Glutamatergic neuron (in vitro differentiated cells): ENCODE data around the gene PPIL1. TPM values are rescaled to one million over a fixed set of nuclear protein-coding genes. Genes with fewer than 3 reads are reported as not detected.

Experiments
- DNase-seq: peaks from one replicate; pipeline ENCODE4 v3.0.0; 2022
- H3K27ac Mint-ChIP-seq: one replicate; pipeline ENCODE4 v1.8.0; 2020; ENCODE audit warnings: mild to moderate bottlenecking, mixed read lengths, inconsistent platforms; ENCODE audit not compliant: unreplicated experiment
- H3K27me3 Mint-ChIP-seq: one replicate; pipeline ENCODE4 v1.8.0; 2020; ENCODE audit warnings: mild to moderate bottlenecking, moderate library complexity, mixed read lengths, inconsistent platforms; ENCODE audit not compliant: unreplicated experiment
- H3K36me3 Mint-ChIP-seq: one replicate; pipeline ENCODE4 v1.8.0; 2020; ENCODE audit warnings: mild to moderate bottlenecking, mixed read lengths, inconsistent platforms; ENCODE audit not compliant: unreplicated experiment
- H3K4me1 Mint-ChIP-seq: one replicate; pipeline ENCODE4 v1.8.0; 2020; ENCODE audit warnings: mild to moderate bottlenecking, low read depth, mixed read lengths, inconsistent platforms; ENCODE audit not compliant: unreplicated experiment
- H3K4me3 Mint-ChIP-seq: one replicate; pipeline ENCODE4 v1.8.0; 2020; ENCODE audit warnings: mild to moderate bottlenecking, mixed read lengths, inconsistent platforms; ENCODE audit not compliant: unreplicated experiment
- H3K9me3 Mint-ChIP-seq: one replicate; pipeline ENCODE4 v1.8.0; 2020; ENCODE audit warnings: mild to moderate bottlenecking, moderate library complexity, mixed read lengths, inconsistent platforms; ENCODE audit not compliant: unreplicated experiment
- total RNA-seq: library from RNA; stranded (reverse); fragmentation: NEBNext Ultra II Directional; extraction: Animal tissue kit (Norgen Biotek cat#: 25700); gene quantifications from one replicate; pipeline ENCODE4 v1.2.1, GENCODE V29; 2021; ENCODE audit not compliant: unreplicated experiment
- TF ChIP-seq, protein P1 (sequence below): fragments of 200-600 bp; sonication (generic); IDR thresholded peaks from one replicate; pipeline ENCODE4 v1.5.0; 2021; ENCODE audit not compliant: partially characterized antibody, unreplicated experiment

The PPIL1 gene
- total RNA-seq, 1 donor from 2014 or later, result 28.6 TPM

DNA sequence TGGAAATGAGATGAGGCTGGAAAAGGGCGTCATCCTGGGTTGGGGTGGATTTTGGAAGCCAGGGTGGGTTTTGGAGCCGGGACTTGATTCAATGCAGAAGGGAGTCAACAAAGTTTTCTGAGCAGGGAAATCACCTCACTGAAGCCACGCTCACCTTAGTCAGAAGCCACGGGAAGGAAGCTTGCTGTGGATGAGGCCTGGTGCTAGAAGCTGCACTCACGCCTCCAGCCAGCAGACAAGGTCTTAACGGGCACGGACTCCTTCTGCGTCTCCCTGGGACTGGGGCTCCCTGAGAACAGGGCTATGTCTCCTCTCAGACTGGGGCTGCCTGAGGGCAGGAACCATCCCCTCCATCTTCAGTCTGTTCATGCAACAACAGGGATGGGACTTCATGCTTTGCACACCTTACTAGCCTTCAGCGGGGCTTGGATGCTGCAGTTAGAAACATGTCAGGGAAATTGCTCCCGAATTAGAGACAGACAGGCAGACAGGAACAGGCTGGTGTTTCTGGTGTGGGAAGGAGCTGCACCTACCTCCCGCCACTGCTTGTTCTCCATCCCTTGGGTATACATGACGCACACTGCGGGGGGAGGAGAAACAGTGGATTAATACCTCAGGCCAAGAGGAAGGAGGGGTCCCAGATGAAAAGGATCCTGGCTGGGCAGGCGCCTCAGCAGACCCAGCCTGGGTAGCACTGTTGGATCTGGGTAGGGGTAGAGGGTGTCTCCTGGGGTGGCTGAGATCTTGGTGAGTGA is 52.8 kb downstream of the PPIL1 start:
- Mint-ChIP-seq H3K4me1 (peaks cover 46% of the 10 kb centered on the region), H3K36me3 (no peaks in the 10 kb centered on the region)

DNA sequence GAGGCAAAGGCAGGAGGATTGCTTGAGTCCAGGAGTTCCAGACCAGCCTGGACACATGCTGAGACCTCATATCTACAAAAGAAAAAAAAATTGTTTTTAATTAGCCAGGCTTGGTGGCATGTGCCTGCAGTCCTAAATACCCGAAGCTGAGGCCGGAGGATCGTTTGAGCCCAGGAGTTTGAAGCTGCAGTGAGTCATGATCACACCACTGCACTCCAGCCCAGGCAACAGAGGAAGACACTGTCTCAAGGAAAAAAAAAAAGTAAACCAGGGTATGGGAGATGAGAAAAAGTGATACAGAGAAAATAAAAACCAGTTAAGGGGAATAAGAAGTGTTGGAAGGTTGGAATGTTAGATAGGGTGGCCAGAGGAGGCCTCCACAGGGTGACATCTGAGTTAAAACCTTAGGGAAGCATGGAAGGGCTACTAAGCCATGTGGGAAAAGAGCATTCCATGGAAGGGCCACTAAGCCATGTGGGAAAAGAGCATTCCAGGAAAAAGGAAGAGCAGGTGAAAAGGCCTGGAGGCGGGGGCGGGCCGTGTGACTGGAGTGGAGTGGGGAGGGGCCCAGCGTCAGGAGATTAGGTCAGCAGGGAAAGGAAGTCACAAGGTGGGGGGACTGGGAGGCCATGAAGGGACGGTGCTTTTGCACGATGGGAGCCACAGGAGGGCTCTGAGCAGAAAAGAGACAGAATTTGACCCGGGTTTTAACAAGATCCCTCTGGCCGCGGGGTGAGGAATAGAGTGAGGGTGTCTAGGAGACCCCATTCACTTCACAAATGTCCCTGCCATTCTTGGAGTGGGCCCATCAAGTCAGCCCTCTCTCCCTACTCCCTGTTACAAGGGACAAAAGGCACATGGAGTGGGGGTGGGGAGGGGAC is 53.7 kb downstream of the PPIL1 start:
- Mint-ChIP-seq H3K4me1 (peaks cover 42% of the 10 kb centered on the region), H3K36me3 (no peaks in the 10 kb centered on the region), H3K4me3 (no peak overlapping the region), H3K9me3 (peaks cover 7% of the 10 kb centered on the region), H3K27ac (peak overlapping the region; percentile 46), H3K27me3 (peaks cover 11% of the 10 kb centered on the region)
- TF ChIP-seq, protein P1, sequence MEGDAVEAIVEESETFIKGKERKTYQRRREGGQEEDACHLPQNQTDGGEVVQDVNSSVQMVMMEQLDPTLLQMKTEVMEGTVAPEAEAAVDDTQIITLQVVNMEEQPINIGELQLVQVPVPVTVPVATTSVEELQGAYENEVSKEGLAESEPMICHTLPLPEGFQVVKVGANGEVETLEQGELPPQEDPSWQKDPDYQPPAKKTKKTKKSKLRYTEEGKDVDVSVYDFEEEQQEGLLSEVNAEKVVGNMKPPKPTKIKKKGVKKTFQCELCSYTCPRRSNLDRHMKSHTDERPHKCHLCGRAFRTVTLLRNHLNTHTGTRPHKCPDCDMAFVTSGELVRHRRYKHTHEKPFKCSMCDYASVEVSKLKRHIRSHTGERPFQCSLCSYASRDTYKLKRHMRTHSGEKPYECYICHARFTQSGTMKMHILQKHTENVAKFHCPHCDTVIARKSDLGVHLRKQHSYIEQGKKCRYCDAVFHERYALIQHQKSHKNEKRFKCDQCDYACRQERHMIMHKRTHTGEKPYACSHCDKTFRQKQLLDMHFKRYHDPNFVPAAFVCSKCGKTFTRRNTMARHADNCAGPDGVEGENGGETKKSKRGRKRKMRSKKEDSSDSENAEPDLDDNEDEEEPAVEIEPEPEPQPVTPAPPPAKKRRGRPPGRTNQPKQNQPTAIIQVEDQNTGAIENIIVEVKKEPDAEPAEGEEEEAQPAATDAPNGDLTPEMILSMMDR, result no peak
- DNase-seq, result no peak

More for the DNA sequence above, 52.8 kb downstream of the PPIL1 start:
- DNase-seq, result no peak
- H3K27ac Mint-ChIP-seq, result peak overlapping the region; percentile 41
- H3K27me3 Mint-ChIP-seq, result peaks cover 11% of the 10 kb centered on the region
- H3K4me3 Mint-ChIP-seq, result peak overlapping the region; percentile 19
- peaks cover 10% of the 10 kb centered on the region for H3K9me3 Mint-ChIP-seq
- TF ChIP-seq, protein P1, result no peak

- DNase-seq, result no peak
- peaks cover 6% of the 10 kb centered on the region for H3K27me3 Mint-ChIP-seq
- H3K4me1 Mint-ChIP-seq, result peaks cover 28% of the 10 kb centered on the region
- H3K27ac Mint-ChIP-seq, result no peak overlapping the region
- peaks cover 5% of the 10 kb centered on the region for H3K9me3 Mint-ChIP-seq
- no peaks in the 10 kb centered on the region for H3K36me3 Mint-ChIP-seq
- no peak overlapping the region for H3K4me3 Mint-ChIP-seq
- TF ChIP-seq, protein P1, result no peak
Measured at GRCh38 chr6:36818756-36819155, 55.8 kb downstream of the PPIL1 start.

DNA sequence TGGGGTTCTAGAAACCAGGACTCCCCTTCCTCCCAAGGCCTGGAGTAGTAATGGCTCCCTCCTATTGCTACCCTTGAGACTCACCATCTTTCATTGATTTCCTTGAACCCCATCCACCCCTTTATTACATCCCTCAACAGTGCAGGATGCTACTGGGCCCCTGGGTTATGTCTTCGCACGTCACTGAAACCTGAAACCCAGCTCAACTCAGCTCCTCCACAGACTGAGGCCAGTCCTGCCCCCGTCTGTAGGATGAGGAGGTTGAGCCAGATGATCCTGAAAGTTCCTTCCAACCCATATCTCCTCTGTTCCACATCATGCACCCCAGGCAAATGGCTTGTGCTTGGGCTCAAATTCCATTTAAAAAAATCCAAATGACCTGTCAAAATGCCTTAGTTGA is 56.8 kb downstream of the PPIL1 start:
- no peaks in the 10 kb centered on the region for H3K36me3 Mint-ChIP-seq
- H3K27ac Mint-ChIP-seq, result no peak overlapping the region
- TF ChIP-seq, protein P1, result no peak
- peaks cover 7% of the 10 kb centered on the region for H3K9me3 Mint-ChIP-seq
- H3K4me3 Mint-ChIP-seq, result peak overlapping the region; percentile 1
- DNase-seq, result no peak
- peaks cover 6% of the 10 kb centered on the region for H3K27me3 Mint-ChIP-seq
- peaks cover 21% of the 10 kb centered on the region for H3K4me1 Mint-ChIP-seq
